PC-3 (cell line): Measurements from ENCODE around the gene CHTOP. TPM values are rescaled to one million over a fixed set of nuclear protein-coding genes. Genes with fewer than 3 reads are reported as not detected.

Source experiments
- ATAC-seq: fragments of 200-7000 bp; cut with Tn5 transposase; 2 replicates; pipeline ENCODE4 v1.9.1; 2020; ENCODE audit warnings: mild to moderate bottlenecking, moderate library complexity
- BruUV-seq: library from RNA; stranded (reverse); fragments of 400-500 nt; replicated peaks from 2 replicates; lab custom pipeline; 2021; lab: Mats Ljungman, UMichigan
- CTCF ChIA-PET: fragments of 300-600 bp; sonication (Branson Sonifier 250); formaldehyde crosslinking; loops from one replicate; lab custom pipeline; 2022; ENCODE audit warnings: antibody characterized with exemption; lab: Charles Lee
- POLR2A ChIA-PET: fragments of 300-600 bp; sonication (Branson Sonifier 250); formaldehyde crosslinking; loops from one replicate; lab custom pipeline; 2022; ENCODE audit warnings: antibody characterized with exemption; ENCODE audit not compliant: unreplicated experiment; lab: Charles Lee
- DNase-seq: peaks from one replicate; pipeline ENCODE4 v3.0.0-alpha.2; 2015
- H2AFZ ChIP-seq: fragments of 300-600 bp; sonication (generic); 2 replicates; pipeline ENCODE4 v1.6.0; 2016; ENCODE audit warnings: antibody characterized with exemption, low read length
- H3F3A ChIP-seq: fragments of 300-600 bp; sonication (generic); one replicate; pipeline ENCODE4 v1.6.0; 2017; ENCODE audit warnings: antibody characterized with exemption, low read length, control low read depth, mild to moderate bottlenecking; ENCODE audit not compliant: unreplicated experiment
- H3K27ac ChIP-seq: fragments of 300-600 bp; sonication (generic); 2 replicates; pipeline ENCODE4 v1.5.1; 2016; ENCODE audit warnings: mild to moderate bottlenecking, low read length
- H3K27me3 ChIP-seq: fragments of 300-600 bp; sonication (generic); 2 replicates; pipeline ENCODE4 v1.6.1; 2016; ENCODE audit warnings: low read length, mixed read lengths
- H3K36me3 ChIP-seq: fragments of 300-600 bp; sonication (generic); 2 replicates; pipeline ENCODE4 v1.6.1; 2016; ENCODE audit warnings: low read depth, mixed run types, low read length, mixed read lengths
- H3K4me1 ChIP-seq: fragments of 300-600 bp; sonication (generic); 2 replicates; pipeline ENCODE4 v1.5.1; 2016; ENCODE audit warnings: low read length; ENCODE audit not compliant: insufficient read depth
- H3K4me2 ChIP-seq: fragments of 300-600 bp; sonication (generic); 2 replicates; pipeline ENCODE4 v1.6.0; 2016; ENCODE audit warnings: low read length
- H3K4me3 ChIP-seq: fragments of 300-600 bp; sonication (generic); 2 replicates; pipeline ENCODE4 v1.5.1; 2016; ENCODE audit warnings: mild to moderate bottlenecking, low read length, mixed read lengths
- H3K79me2 ChIP-seq: fragments of 300-600 bp; sonication (generic); 2 replicates; pipeline ENCODE4 v1.6.1; 2017; ENCODE audit warnings: low read length, mixed read lengths
- H3K9ac ChIP-seq: fragments of 300-600 bp; sonication (generic); 2 replicates; pipeline ENCODE4 v1.6.0; 2016; ENCODE audit warnings: mild to moderate bottlenecking, low read length
- H3K9me2 ChIP-seq: fragments of 300-600 bp; sonication (generic); replicated peaks from 2 replicates; pipeline ENCODE4 v1.6.1; 2016; ENCODE audit warnings: mixed run types, low read length, mixed read lengths
- H3K9me3 ChIP-seq: fragments of 300-600 bp; sonication (generic); 2 replicates; pipeline ENCODE4 v1.6.1; 2016; ENCODE audit warnings: low read length, mixed read lengths
- H4K20me1 ChIP-seq: fragments of 300-600 bp; sonication (generic); 2 replicates; pipeline ENCODE4 v1.6.1; 2016; ENCODE audit warnings: low read length, mixed read lengths
- EZH2 ChIP-seq: fragments of 300-600 bp; sonication (generic); IDR thresholded peaks from one replicate; pipeline ENCODE4 v1.6.1; 2017; ENCODE audit warnings: antibody characterized with exemption, mild to moderate bottlenecking, low read length; ENCODE audit not compliant: unreplicated experiment
- EZH2phosphoT487 ChIP-seq: fragments of 300-600 bp; sonication (generic); IDR thresholded peaks from 2 replicates; pipeline ENCODE4 v1.6.1; 2018; ENCODE audit warnings: mild to moderate bottlenecking, antibody characterized with exemption, low read length, borderline replicate concordance
- intact Hi-C: fragments of 100-400 bp; cut with micrococcal nuclease; formaldehyde crosslinking; loops from 2 replicates; pipeline ENCODE4 v1.9.0; 2023
- total RNA-seq: library from RNA; depleted of rRNA; stranded (reverse); fragments of >200 nt; gene quantifications from 2 replicates; pipeline ENCODE4 v1.2.3, GENCODE V29; 2014
- TF ChIP-seq, protein P1 (sequence below): fragments of 300-600 bp; sonication (generic); conservative IDR thresholded peaks from 2 replicates; pipeline ENCODE4 v1.5.1; 2017; ENCODE audit warnings: antibody characterized with exemption, low read depth, mild to moderate bottlenecking, low read length

Gene CHTOP
- total RNA-seq, 1 experiment from 2014 or later, result 101 TPM

DNA sequence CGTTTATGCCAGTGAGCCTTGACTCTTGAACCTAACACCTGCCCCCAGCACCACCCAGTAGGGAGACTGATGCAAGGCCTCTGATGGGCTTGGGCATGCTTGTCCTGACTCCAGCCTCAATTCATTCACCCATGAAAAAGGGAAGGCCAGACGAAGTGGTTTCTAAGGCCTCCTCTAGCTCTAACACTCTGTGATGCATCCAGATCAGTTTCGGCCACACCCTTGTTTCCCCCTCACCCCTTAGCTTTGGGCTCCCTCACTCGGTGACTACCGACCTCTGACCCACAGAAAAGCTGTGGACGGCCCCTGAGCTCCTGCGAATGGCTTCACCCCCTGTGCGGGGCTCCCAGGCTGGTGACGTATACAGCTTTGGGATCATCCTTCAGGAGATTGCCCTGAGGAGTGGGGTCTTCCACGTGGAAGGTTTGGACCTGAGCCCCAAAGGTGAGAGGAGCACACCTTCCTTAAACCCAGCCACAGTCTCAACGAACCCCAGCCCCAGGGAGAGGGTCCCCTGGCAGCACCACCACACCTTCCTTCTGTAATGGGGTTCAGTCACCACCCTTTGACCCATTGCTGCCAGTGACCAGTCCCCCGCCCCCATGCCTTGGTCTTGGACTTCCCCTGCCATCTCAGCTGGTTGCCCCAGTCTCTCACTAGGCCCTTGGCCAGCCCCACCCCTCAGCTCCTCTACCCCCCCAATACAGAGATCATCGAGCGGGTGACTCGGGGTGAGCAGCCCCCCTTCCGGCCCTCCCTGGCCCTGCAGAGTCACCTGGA, 53.7 kb downstream of the CHTOP start:
- no peak overlapping the region for H3K9ac ChIP-seq
- no peaks in the 10 kb centered on the region for H3K4me1 ChIP-seq
- DNase-seq (no peak), ATAC-seq (no peak)
- BruUV-seq, result no TSS peak
- H2AFZ ChIP-seq, result no peak overlapping the region
- H3K27ac ChIP-seq, result no peak overlapping the region
- no peaks in the 10 kb centered on the region for H3K27me3 ChIP-seq
- intact Hi-C loops, result no loop called here
- no peaks in the 10 kb centered on the region for H3K36me3 ChIP-seq
- no peaks in the 10 kb centered on the region for H3K9me2 ChIP-seq
- ChIA-PET POLR2A (no interaction called here), CTCF (no interaction called here)
- TF ChIP-seq EZH2phosphoT487 (no peak), EZH2 (no peak)
- TF ChIP-seq, protein P1, sequence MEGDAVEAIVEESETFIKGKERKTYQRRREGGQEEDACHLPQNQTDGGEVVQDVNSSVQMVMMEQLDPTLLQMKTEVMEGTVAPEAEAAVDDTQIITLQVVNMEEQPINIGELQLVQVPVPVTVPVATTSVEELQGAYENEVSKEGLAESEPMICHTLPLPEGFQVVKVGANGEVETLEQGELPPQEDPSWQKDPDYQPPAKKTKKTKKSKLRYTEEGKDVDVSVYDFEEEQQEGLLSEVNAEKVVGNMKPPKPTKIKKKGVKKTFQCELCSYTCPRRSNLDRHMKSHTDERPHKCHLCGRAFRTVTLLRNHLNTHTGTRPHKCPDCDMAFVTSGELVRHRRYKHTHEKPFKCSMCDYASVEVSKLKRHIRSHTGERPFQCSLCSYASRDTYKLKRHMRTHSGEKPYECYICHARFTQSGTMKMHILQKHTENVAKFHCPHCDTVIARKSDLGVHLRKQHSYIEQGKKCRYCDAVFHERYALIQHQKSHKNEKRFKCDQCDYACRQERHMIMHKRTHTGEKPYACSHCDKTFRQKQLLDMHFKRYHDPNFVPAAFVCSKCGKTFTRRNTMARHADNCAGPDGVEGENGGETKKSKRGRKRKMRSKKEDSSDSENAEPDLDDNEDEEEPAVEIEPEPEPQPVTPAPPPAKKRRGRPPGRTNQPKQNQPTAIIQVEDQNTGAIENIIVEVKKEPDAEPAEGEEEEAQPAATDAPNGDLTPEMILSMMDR, result no peak
- no peak overlapping the region for H3K4me3 ChIP-seq
- H4K20me1 ChIP-seq, result no peaks in the 10 kb centered on the region
- H3K9me3 ChIP-seq, result no peaks in the 10 kb centered on the region
- no peaks in the 10 kb centered on the region for H3F3A ChIP-seq
- no peaks in the 10 kb centered on the region for H3K79me2 ChIP-seq
- H3K4me2 ChIP-seq, result no peak overlapping the region

GRCh38 chr1:153688276-153688675, 54.4 kb downstream of the CHTOP start:
- Histone ChIP-seq H3K9me3 (no peaks in the 10 kb centered on the region), H3K4me3 (no peak overlapping the region), H3K27ac (no peak overlapping the region), H3K4me1 (no peaks in the 10 kb centered on the region), H3K36me3 (no peaks in the 10 kb centered on the region), H3F3A (no peaks in the 10 kb centered on the region), H3K4me2 (no peak overlapping the region), H3K9ac (no peak overlapping the region), H4K20me1 (no peaks in the 10 kb centered on the region), H3K9me2 (no peaks in the 10 kb centered on the region), H3K27me3 (no peaks in the 10 kb centered on the region), H2AFZ (no peak overlapping the region), H3K79me2 (no peaks in the 10 kb centered on the region)
- ATAC-seq, result no peak
- no TSS peak for BruUV-seq
- CTCF ChIA-PET, result no interaction called here
- intact Hi-C loops, result no loop called here
- POLR2A ChIA-PET, result no interaction called here
- TF ChIP-seq, protein P1, result no peak
- TF ChIP-seq EZH2phosphoT487 (no peak), EZH2 (no peak)
- DNase-seq, result no peak

GRCh38 chr1:153688736-153689328, 55.0 kb downstream of the CHTOP start:
- POLR2A ChIA-PET, result no interaction called here
- Histone ChIP-seq H2AFZ (no peak overlapping the region), H3K36me3 (no peaks in the 10 kb centered on the region), H3K9me2 (no peaks in the 10 kb centered on the region), H3K4me1 (no peaks in the 10 kb centered on the region), H3K4me3 (no peak overlapping the region), H3K27ac (no peak overlapping the region), H4K20me1 (no peaks in the 10 kb centered on the region), H3K27me3 (no peaks in the 10 kb centered on the region), H3K4me2 (no peak overlapping the region), H3K79me2 (no peaks in the 10 kb centered on the region), H3K9me3 (no peaks in the 10 kb centered on the region), H3F3A (no peaks in the 10 kb centered on the region), H3K9ac (no peak overlapping the region)
- no TSS peak for BruUV-seq
- DNase-seq (no peak), ATAC-seq (no peak)
- intact Hi-C loops, result no loop called here
- TF ChIP-seq EZH2phosphoT487 (no peak), EZH2 (no peak)
- TF ChIP-seq, protein P1, result no peak
- CTCF ChIA-PET, result no interaction called here
